DMS153 treated with DMSO at 0.1 percent for 48 hours (cell line): ENCODE data around the gene DCXR.

Experiments
- DNase-seq: peaks from one replicate; lab custom pipeline; 2025; ENCODE audit not compliant: unreplicated experiment; lab: John Stamatoyannopoulos, UW

Gene DCXR

DNA sequence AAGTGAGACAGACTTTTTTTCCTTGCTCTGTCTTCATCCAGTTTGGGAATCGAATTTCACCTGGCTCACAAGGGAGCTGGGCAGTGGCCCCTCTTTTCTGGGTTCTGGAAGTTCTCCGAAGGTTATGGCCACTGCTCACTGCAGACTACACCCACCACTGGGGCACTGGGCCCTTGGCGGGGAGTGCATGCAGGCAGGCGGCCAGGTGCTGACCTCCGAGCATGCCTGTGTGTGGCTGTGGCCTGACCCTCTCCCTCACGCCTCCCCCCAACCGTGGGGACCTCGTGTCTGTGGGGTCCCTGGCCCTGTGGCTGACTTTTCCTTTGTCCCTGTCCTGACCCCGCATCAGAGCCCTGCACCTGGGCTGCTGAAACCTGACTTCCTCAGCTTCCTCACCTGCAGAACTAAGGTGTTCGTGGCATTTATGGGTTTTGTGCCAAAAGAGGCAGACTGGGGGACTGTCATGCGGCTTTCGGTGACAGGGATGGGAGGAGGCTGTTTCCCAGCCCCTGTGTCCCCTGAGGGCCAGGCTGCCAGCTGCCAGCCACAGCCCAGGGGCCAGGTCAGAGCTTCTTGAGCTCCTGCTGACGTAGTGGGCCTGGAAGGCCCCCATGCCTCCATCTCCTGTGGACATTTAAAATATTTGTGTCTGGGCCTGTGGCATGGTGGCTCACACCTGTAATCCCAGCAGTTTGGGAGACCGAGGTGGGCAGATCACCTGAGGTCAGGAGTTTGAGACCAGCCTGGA is 38.6 kb downstream of the DCXR start:
- no peak for DNase-seq

DNA sequence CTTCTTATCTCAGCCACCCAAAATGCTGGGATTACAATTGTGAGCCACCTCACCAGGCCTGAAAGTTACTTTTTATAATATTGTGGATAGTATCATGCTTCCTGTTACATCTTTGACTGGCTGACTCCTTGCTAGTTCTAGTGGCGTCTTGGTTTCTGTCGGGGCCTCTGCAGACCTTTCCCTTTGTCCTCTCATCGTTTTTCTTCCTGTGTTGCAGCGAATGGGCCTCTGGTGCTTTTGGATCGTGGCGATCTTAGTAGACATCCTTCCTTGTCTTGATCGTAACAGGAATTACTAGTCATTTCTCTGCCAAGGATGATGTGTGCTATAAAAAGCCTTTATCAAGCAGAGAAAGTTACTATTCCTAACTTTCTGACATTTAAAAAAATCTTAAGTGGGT is 39.3 kb downstream of the DCXR start:
- DNase-seq = no peak

DNA sequence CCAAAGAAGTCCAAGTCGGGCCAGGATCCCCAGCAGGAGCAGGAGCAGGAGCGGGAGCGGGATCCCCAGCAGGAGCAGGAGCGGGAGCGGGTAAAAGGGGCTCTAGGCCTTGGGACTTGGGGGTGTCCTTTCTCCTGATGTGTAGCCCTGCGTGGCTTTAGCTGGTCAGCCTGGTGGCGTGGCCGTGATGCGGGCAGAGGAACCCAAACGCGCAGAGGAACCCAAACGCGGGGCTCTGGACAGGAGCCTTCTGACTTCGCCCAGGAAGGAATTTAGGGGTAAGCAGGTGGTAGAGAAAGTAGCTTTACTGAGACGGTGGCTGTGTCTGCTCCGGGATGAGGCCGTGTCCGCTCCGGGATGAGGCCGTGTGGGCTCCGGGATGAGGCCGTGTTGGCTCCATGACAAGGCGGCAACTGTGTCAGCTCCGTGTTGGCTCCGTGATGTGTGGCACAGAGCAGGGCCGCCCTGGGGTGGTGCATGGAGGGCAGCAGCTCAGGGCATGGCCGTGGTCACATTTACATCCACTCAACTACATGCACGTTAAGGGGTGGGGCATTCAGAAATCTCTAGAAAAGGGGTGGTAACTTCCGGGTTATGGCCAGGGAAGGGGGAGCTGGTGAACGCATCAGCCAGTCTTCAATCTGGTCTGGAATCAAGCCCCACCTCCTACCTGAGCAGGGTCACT is 40.6 kb downstream of the DCXR start:
- no peak for DNase-seq

DNA sequence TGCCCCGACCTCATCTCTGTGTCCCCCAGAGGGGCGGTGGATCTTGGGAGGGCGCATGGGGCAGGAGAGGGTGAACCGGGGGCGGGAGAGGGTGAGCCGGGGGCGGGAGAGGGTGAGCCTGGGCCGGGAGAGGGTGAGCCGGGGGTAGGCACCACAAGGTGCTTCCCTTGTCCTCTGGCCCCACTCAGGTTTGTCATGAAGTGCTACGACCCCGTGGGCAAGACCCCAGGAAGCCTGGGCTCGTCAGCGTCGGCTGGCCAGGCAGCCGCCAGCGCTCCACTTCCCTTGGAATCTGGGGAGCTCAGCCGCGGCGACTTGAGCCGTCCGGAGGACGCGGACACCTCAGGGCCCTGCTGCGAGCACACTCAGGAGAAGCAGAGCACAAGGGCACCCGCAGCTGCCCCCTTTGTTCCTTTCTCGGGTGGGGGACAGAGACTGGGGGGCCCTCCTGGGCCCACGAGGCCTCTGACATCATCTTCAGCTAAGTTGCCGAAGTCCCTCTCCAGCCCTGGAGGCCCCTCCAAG is 41.2 kb downstream of the DCXR start:
- DNase-seq = no peak

DNA sequence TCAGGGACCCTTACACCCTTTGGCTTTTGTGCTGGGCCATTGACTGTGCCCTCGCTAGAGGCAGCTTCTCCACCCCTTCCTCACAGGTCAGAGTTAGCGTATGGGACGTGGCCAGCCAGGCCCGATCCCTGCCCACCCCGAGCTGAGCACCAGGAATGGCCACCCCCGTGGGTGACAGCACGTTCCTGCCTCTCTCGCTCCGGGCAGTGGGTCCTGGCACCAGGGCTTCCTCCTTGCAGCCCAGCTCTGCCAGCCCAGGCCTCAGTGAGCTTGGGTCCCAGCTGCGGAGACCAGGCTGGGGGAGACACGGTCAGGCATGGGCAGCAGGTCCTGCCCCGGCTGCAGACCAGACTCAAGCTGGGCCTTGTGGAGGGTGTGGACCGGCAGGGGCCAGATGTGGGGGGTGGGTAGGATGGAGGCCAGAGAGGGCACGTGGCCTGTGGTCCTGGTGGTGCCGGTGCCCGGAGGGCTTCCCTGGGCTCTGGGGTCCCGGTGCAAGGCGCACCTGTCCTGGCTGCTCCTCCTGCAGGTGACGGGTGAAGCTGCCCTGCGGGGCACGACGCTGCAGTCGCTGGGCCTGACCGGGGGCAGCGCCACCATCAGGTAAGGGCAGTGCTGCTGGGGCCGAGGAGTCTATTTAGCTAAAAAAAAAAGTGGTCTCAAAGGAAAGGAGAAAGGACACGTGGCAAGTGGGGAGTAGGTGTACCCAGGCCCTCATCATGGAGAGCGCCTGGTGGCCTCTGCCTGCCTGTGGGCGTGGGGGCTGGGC is 41.9 kb downstream of the DCXR start:
- no peak for DNase-seq

DNA sequence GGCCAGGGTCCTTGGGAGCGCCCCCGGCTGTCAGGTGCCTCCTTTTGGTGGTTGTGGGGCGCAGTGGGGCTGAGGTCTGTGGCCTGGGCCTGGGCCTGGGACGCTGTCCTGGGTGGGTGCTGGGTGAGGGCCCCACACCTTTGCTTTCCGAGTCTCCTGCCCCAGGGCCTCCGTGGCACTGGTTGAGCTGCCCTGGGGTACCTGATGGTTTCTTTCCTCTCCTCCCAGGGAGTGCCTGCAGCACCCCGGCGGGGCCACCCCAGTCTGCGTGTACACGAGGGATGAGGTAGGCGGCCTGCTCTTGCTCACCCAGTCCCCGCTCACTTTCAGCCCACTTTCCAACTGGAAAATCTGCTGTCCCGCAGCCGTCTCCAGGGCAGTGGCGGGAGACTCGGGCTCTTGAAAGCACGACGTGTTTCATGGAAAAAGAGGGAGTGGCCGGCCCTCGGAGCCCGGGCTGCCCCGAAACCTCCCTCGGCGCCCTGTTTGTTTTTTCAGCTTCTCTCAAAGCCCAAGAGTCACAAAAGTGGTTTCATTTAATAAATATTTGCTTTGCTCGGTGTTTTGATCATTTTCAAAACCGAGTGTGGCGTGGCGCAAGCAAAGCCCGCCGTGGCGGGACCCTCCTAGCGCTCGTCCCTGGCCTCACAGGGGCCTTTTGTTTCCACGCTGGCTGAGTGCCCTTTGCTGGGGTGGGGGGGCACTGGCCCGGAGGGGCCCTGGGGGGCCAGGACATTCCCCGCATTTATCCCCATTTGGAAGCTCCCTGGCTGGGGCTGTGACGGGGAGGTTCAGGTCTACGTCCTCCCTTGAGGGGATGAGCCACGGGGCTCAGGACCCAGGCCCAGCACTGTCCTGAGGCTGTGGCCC is 42.7 kb downstream of the DCXR start:
- DNase-seq = no peak

DNA sequence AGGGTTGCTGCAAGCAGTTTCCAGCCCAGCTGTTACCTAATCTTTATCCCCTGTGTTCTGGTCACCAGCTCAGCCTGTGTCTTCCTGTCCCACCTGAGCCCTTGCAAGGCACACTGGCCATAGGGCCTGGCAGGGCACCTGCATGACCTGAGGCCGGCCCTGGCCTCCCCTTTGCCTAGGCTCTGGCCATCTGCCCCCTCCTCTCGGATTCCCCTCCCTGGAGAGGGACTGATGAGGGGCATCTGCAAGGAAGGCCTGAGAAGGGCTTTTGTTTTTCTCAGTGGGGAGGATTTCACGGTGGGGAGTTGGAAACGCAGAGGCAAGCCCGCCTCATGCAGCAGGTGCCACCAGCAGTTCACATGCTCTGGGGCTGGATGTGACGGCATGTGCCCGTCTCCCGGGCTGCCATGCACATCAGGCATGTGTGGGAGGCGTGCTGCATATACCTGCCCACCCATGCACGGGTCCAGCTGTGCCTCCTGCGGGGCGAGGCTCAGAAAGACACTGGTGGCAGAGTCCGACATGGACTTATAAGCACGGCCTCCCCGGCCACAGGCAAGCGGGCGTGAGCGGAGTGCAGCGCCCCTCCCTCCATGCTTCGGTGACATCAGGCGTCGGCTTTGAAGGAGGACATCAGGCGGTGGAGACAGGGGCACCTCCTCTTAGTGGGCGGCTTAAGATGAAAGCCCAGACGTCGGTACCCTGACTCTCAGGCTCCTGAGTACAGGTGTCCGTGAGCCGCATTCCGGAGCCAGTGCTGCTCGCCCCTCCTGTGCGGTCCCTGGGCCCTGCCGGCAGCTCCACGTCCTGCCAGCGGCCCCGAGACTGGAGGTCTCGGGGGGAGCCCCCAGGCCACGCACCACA is 43.5 kb downstream of the DCXR start:
- no peak for DNase-seq

DNA sequence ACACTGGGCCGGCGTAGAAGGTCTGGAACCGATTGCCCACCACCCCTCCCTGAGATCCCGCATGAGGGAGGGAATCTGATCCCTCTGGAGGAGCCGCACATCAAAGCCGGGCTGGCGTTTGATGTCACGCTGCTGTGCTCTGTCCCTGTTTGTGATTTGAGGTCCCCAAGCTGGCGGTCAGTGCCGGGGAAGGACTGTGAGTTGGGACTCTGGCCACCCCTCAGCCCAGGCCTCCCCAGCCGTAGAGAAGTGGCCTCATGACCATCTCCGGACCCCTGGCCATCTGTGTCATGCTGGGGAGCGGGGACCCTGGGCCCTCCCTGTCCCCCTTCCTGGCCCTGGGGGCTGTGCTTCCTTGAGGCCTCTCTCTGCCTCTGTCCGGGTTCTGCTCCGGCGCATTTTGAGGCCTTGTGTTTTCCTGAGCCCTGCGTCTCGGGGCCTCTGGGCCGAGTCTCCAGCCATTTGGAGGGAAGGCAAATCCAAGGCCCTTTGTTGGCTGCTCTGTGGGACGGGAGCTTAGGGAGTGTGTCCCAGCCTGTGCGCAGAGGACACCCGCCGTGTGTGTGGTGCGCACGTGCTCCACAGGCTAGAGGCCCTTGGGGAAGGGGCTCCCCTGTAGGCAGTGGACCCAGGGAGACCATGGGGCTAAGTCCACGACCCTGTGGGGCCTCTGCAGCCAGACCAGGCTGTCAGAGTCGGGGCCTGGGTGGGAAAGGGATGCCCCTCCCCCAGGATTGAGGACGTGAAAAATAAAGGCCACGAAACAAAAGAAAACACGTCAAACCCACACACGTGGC is 45.0 kb downstream of the DCXR start:
- no peak for DNase-seq

DNA sequence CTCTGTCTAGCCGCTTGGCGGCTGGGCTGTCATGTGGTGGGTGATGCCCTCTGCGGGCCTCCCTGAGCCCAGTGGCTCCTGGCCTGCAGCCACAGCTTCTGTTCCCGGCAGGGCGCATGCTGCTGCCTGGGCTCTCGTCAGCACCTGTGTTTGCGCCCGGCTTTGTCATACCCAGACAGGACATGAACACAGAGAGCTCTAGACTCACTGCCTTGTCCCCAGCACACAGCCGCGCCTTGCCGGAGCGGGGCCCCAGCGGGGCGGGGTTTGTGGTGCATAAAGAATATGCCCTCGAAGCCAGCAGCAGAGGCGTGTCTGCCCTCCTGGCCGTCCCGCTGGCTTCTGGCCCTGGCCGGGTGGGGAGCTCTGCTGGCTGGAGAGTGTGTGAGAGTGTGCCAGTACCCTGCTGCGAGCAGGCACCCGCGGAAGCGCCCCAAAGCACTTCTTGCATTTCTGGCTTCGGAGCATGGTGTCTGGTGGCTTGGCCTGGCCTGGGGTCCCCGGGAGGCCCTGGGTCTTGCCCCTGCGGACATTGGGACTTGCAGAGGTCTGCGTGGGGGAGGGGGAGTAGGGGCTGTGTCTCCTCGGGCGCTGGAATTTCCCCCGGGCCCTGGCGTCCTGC is 45.7 kb downstream of the DCXR start:
- peak; percentile 12 for DNase-seq

DNA sequence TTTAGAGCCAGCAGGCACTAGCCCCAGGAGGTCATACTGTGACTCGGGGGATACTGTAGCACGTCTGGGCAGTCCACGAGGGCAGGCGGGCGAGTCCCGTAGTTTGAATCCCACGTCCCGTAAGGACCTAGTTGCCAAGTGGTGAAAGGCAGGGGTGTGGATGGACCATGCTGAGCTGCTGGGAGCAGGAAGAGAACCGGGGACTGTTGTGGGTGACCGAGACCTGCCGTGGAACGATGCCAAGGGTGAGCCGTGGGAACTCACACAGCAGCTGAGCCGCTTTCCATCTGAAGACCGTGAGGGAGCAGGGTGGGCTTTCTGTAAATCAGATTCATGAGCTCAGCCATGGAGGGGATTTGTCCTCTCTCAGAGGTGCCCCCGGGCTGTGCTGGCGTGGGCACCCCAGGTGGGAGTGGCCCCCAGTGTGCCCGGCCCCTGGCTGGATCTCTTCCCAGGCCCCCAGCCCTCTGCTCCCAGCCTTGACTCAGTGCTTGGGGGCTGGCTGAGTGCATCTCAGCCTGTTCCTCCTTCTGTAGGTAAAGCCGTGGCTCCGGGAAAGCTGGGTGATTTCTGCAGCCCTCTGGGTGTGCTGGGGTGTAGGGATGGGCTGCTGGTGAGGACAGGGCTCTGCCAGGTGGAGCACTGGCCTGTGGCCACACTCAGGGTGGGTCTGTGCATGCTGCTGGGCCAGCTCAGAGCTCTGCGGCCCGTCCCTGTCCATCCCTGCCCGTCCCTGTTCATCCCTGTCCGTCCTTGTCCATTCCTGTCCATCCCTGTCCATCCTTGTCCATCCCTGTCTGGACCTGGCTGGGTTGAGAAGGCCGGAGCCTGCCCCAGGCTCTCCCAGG is 46.4 kb downstream of the DCXR start:
- no peak for DNase-seq

DNA sequence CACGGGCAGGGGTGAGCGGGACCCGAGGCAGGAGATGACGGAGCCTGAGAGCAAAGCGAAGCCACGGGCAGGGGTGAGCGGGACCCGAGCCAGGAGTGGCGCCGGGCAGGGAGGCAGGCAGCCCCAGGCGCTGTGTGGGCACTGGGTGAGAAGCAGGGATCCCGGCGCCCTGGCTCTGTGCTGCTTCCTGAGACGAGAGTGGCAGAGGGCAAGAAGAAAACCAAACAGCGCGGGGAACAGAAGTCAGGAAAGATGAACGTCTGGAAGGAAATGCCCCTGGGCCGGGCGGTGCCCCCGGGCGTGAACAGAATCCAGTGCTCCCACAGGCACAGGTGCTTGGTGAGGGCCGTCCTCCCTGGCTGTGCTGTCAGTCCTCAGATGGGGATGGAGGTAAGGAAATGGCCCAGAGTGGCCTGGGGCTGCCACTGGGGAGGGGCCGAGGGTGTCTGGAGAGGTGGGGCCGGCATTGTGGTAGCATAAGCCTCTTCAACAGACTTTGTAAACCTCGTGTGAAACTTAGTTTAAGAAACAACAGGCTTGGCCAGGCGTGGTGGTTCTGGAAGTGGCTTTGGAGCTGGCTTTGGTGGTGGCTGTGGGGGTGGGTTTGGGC is 50.2 kb downstream of the DCXR start:
- DNase-seq = no peak

DNA sequence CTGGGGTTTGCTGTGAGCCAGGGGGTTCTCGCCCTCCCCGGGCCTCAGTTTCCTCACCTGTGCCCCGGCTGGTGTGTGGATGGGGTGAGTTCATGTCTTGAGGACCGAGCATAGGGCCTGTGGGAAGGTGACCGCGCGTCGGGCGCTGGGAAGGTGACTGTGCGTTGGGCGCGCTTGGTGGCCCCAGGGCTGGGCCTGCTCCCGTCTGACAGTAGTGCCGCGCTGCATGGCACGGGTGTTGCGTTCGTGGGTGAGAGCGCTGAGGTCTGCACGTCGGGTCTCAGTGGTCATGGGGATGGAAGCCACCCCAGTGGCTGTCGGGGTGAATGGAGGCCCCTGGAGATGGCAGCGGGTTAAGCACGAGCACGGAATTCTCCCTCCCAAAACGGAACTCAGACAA is 50.9 kb downstream of the DCXR start:
- DNase-seq = no peak
